HG02623 (cell line): ENCODE measurements around the gene RRP1B.

ENCODE experiments used
- ATAC-seq: cut with Tn5 transposase; IDR thresholded peaks from one replicate; pipeline ENCODE4 v1.9.1; 2021; ENCODE audit warnings: moderate library complexity; ENCODE audit not compliant: unreplicated experiment

Gene RRP1B

GRCh38 chr21:43739621-43740435 is 80.5 kb downstream of the RRP1B start:
- ATAC-seq, result no peak

GRCh38 chr21:43740497-43741156 is 81.3 kb downstream of the RRP1B start:
- ATAC-seq, result no peak

- no peak for ATAC-seq
Observed at GRCh38 chr21:43741423-43742096, 82.2 kb downstream of the RRP1B start.

- no peak for ATAC-seq
Observed at GRCh38 chr21:43743947-43744346, 84.6 kb downstream of the RRP1B start.

GRCh38 chr21:43744725-43745124 is 85.4 kb downstream of the RRP1B start:
- ATAC-seq, result no peak
